ENCODE measurements around the gene ADAMTS19. TPM values are rescaled to one million over a fixed set of nuclear protein-coding genes. Genes with fewer than 3 reads are reported as not detected.

Gene ADAMTS19
- total and polyA plus RNA-seq, 2 of the 8 experiments (the other 6 are each of a cell fraction or from before 2014, with no cell fraction given), result 17.3 to 28.8 TPM

DNA sequence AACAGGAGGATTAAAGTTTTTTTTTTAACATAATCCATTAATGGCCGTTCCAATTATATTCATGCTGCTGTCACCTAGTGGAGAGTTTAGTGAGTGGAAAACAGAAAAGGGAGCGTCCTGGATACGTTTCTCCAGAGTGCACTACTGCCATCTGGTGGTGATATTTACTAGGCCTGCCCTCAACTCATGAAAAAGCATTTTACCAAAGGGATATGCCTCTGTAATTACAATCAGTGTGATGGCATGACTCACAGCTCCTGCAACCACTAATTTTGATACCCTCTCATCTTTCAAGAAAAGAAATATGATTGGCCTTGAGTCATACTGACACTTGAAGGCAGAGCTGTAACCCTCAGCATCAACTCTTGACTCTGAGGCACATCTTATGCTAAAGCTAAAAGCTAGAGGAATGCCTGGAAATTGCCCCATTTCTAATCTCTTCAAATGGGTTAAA is 307.9 kb downstream of the ADAMTS19 start (continued):
- TF ChIP-seq, protein P1, sequence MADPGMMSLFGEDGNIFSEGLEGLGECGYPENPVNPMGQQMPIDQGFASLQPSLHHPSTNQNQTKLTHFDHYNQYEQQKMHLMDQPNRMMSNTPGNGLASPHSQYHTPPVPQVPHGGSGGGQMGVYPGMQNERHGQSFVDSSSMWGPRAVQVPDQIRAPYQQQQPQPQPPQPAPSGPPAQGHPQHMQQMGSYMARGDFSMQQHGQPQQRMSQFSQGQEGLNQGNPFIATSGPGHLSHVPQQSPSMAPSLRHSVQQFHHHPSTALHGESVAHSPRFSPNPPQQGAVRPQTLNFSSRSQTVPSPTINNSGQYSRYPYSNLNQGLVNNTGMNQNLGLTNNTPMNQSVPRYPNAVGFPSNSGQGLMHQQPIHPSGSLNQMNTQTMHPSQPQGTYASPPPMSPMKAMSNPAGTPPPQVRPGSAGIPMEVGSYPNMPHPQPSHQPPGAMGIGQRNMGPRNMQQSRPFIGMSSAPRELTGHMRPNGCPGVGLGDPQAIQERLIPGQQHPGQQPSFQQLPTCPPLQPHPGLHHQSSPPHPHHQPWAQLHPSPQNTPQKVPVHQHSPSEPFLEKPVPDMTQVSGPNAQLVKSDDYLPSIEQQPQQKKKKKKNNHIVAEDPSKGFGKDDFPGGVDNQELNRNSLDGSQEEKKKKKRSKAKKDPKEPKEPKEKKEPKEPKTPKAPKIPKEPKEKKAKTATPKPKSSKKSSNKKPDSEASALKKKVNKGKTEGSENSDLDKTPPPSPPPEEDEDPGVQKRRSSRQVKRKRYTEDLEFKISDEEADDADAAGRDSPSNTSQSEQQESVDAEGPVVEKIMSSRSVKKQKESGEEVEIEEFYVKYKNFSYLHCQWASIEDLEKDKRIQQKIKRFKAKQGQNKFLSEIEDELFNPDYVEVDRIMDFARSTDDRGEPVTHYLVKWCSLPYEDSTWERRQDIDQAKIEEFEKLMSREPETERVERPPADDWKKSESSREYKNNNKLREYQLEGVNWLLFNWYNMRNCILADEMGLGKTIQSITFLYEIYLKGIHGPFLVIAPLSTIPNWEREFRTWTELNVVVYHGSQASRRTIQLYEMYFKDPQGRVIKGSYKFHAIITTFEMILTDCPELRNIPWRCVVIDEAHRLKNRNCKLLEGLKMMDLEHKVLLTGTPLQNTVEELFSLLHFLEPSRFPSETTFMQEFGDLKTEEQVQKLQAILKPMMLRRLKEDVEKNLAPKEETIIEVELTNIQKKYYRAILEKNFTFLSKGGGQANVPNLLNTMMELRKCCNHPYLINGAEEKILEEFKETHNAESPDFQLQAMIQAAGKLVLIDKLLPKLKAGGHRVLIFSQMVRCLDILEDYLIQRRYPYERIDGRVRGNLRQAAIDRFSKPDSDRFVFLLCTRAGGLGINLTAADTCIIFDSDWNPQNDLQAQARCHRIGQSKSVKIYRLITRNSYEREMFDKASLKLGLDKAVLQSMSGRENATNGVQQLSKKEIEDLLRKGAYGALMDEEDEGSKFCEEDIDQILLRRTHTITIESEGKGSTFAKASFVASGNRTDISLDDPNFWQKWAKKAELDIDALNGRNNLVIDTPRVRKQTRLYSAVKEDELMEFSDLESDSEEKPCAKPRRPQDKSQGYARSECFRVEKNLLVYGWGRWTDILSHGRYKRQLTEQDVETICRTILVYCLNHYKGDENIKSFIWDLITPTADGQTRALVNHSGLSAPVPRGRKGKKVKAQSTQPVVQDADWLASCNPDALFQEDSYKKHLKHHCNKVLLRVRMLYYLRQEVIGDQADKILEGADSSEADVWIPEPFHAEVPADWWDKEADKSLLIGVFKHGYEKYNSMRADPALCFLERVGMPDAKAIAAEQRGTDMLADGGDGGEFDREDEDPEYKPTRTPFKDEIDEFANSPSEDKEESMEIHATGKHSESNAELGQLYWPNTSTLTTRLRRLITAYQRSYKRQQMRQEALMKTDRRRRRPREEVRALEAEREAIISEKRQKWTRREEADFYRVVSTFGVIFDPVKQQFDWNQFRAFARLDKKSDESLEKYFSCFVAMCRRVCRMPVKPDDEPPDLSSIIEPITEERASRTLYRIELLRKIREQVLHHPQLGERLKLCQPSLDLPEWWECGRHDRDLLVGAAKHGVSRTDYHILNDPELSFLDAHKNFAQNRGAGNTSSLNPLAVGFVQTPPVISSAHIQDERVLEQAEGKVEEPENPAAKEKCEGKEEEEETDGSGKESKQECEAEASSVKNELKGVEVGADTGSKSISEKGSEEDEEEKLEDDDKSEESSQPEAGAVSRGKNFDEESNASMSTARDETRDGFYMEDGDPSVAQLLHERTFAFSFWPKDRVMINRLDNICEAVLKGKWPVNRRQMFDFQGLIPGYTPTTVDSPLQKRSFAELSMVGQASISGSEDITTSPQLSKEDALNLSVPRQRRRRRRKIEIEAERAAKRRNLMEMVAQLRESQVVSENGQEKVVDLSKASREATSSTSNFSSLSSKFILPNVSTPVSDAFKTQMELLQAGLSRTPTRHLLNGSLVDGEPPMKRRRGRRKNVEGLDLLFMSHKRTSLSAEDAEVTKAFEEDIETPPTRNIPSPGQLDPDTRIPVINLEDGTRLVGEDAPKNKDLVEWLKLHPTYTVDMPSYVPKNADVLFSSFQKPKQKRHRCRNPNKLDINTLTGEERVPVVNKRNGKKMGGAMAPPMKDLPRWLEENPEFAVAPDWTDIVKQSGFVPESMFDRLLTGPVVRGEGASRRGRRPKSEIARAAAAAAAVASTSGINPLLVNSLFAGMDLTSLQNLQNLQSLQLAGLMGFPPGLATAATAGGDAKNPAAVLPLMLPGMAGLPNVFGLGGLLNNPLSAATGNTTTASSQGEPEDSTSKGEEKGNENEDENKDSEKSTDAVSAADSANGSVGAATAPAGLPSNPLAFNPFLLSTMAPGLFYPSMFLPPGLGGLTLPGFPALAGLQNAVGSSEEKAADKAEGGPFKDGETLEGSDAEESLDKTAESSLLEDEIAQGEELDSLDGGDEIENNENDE (IDR thresholded peaks at IDR 0.05; ENCODE audit: insufficient replicate concordance, low read length), result no peak
- TF ChIP-seq GABPA (IDR thresholded peaks at IDR 0.05; ENCODE audit: borderline replicate concordance, insufficient read depth, low read length) (no peak), NRF1 (IDR thresholded peaks at IDR 0.05; ENCODE audit: low read depth, low read length) (no peak), ASH2L (IDR thresholded peaks at IDR 0.05; ENCODE audit: low read length) (no peak), KDM4A (IDR thresholded peaks at IDR 0.05; ENCODE audit: low read depth, low read length, severe bottlenecking) (no peak), RFX5 (IDR thresholded peaks at IDR 0.05; ENCODE audit: borderline replicate concordance, low read depth, low read length) (no peak), CBX8 (IDR thresholded peaks at IDR 0.05; ENCODE audit: borderline replicate concordance, low read depth, low read length) (no peak), EGR1 (IDR thresholded peaks at IDR 0.05; ENCODE audit: borderline replicate concordance, low read depth, low read length) (no peak), SRF (IDR thresholded peaks at IDR 0.05; ENCODE audit: low read depth, low read length) (no peak)
- TF ChIP-seq, protein P2, sequence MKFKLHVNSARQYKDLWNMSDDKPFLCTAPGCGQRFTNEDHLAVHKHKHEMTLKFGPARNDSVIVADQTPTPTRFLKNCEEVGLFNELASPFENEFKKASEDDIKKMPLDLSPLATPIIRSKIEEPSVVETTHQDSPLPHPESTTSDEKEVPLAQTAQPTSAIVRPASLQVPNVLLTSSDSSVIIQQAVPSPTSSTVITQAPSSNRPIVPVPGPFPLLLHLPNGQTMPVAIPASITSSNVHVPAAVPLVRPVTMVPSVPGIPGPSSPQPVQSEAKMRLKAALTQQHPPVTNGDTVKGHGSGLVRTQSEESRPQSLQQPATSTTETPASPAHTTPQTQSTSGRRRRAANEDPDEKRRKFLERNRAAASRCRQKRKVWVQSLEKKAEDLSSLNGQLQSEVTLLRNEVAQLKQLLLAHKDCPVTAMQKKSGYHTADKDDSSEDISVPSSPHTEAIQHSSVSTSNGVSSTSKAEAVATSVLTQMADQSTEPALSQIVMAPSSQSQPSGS (IDR thresholded peaks at IDR 0.05; ENCODE audit: low read length), result no peak
